Activated naive CD8-positive, alpha-beta T cell treated with anti-CD3 and anti-CD28 coated beads for 36 hours (primary cell): ENCODE data around the gene GOLT1A. TPM values are rescaled to one million over a fixed set of nuclear protein-coding genes. Genes with fewer than 3 reads are reported as not detected.
A peak's percentile ranks its signal among the peaks of the same experiment; 100 is the strongest.

ENCODE experiments used
- DNase-seq: peaks from one replicate; pipeline ENCODE4 v3.0.0; 2021
- H3K27ac Mint-ChIP-seq: one replicate; pipeline ENCODE4 v1.8.0; 2022; ENCODE audit warnings: mild to moderate bottlenecking, moderate library complexity, mixed read lengths
- H3K27me3 Mint-ChIP-seq: one replicate; pipeline ENCODE4 v1.8.0; 2022; ENCODE audit warnings: mild to moderate bottlenecking, mixed read lengths
- H3K36me3 Mint-ChIP-seq: one replicate; pipeline ENCODE4 v1.8.0; 2021; ENCODE audit warnings: mild to moderate bottlenecking, mixed read lengths
- H3K4me1 Mint-ChIP-seq: one replicate; pipeline ENCODE4 v1.8.0; 2021; ENCODE audit warnings: mixed read lengths
- H3K4me3 Mint-ChIP-seq: one replicate; pipeline ENCODE4 v1.8.0; 2022; ENCODE audit warnings: mild to moderate bottlenecking, moderate library complexity, mixed read lengths
- H3K9me3 Mint-ChIP-seq: one replicate; pipeline ENCODE4 v1.8.0; 2022; ENCODE audit warnings: mixed read lengths
- total RNA-seq, 2 experiments: library from RNA; stranded (reverse); gene quantifications; one replicate each; pipeline ENCODE4 v1.2.3, GENCODE V29; 2021

Gene GOLT1A
- total RNA-seq, 2 experiments from 2014 or later: 0.33 TPM; not detected in 1

- H3K27me3 Mint-ChIP-seq: no peaks in the 10 kb centered on the region
- H3K4me3 Mint-ChIP-seq: no peak overlapping the region
- no peak for DNase-seq
- no peaks in the 10 kb centered on the region for H3K9me3 Mint-ChIP-seq
- no peak overlapping the region for H3K27ac Mint-ChIP-seq
- no peaks in the 10 kb centered on the region for H3K36me3 Mint-ChIP-seq
- H3K4me1 Mint-ChIP-seq: peaks cover 4% of the 10 kb centered on the region
Observed at GRCh38 chr1:204216236-204216635, 2.4 kb upstream of the GOLT1A start.

- no peaks in the 10 kb centered on the region for H3K36me3 Mint-ChIP-seq
- no peak overlapping the region for H3K4me3 Mint-ChIP-seq
- H3K27me3 Mint-ChIP-seq: peaks cover 2% of the 10 kb centered on the region
- no peak overlapping the region for H3K27ac Mint-ChIP-seq
- peaks cover 4% of the 10 kb centered on the region for H3K4me1 Mint-ChIP-seq
- no peaks in the 10 kb centered on the region for H3K9me3 Mint-ChIP-seq
- DNase-seq: no peak
Observed at GRCh38 chr1:204212715-204213114, 1.1 kb downstream of the GOLT1A start.

- H3K4me1 Mint-ChIP-seq: peaks cover 4% of the 10 kb centered on the region
- H3K9me3 Mint-ChIP-seq: no peaks in the 10 kb centered on the region
- H3K36me3 Mint-ChIP-seq: no peaks in the 10 kb centered on the region
- no peak overlapping the region for H3K27ac Mint-ChIP-seq
- peaks cover 9% of the 10 kb centered on the region for H3K27me3 Mint-ChIP-seq
- DNase-seq: no peak
- no peak overlapping the region for H3K4me3 Mint-ChIP-seq
Observed at GRCh38 chr1:204211046-204211445, 2.7 kb downstream of the GOLT1A start.

GRCh38 chr1:204207136-204207616 lies 6.6 kb downstream of the GOLT1A start:
- Mint-ChIP-seq H3K4me3 (no peak overlapping the region), H3K9me3 (no peaks in the 10 kb centered on the region), H3K36me3 (no peaks in the 10 kb centered on the region), H3K4me1 (peaks cover 4% of the 10 kb centered on the region), H3K27ac (no peak overlapping the region), H3K27me3 (peaks cover 32% of the 10 kb centered on the region)
- peak; percentile 76 for DNase-seq

GRCh38 chr1:204206121-204206520 lies 7.7 kb downstream of the GOLT1A start:
- no peak overlapping the region for H3K27ac Mint-ChIP-seq
- H3K36me3 Mint-ChIP-seq: no peaks in the 10 kb centered on the region
- no peak for DNase-seq
- H3K4me3 Mint-ChIP-seq: no peak overlapping the region
- H3K4me1 Mint-ChIP-seq: peaks cover 4% of the 10 kb centered on the region
- H3K27me3 Mint-ChIP-seq: peaks cover 32% of the 10 kb centered on the region
- no peaks in the 10 kb centered on the region for H3K9me3 Mint-ChIP-seq

GRCh38 chr1:204205486-204205885 lies 8.3 kb downstream of the GOLT1A start:
- H3K27me3 Mint-ChIP-seq: peaks cover 32% of the 10 kb centered on the region
- H3K27ac Mint-ChIP-seq: no peak overlapping the region
- H3K9me3 Mint-ChIP-seq: no peaks in the 10 kb centered on the region
- DNase-seq: no peak
- H3K36me3 Mint-ChIP-seq: no peaks in the 10 kb centered on the region
- no peak overlapping the region for H3K4me3 Mint-ChIP-seq
- H3K4me1 Mint-ChIP-seq: peaks cover 4% of the 10 kb centered on the region

- H3K36me3 Mint-ChIP-seq: no peaks in the 10 kb centered on the region
- no peak overlapping the region for H3K4me3 Mint-ChIP-seq
- H3K27ac Mint-ChIP-seq: no peak overlapping the region
- no peak for DNase-seq
- H3K27me3 Mint-ChIP-seq: peaks cover 32% of the 10 kb centered on the region
- no peaks in the 10 kb centered on the region for H3K9me3 Mint-ChIP-seq
- peaks cover 4% of the 10 kb centered on the region for H3K4me1 Mint-ChIP-seq
Observed at GRCh38 chr1:204204944-204205343, 8.8 kb downstream of the GOLT1A start.

- DNase-seq: no peak
- H3K4me3 Mint-ChIP-seq: no peak overlapping the region
- H3K4me1 Mint-ChIP-seq: peaks cover 4% of the 10 kb centered on the region
- peaks cover 32% of the 10 kb centered on the region for H3K27me3 Mint-ChIP-seq
- no peak overlapping the region for H3K27ac Mint-ChIP-seq
- no peaks in the 10 kb centered on the region for H3K9me3 Mint-ChIP-seq
- no peaks in the 10 kb centered on the region for H3K36me3 Mint-ChIP-seq
Observed at GRCh38 chr1:204203206-204203767, 10.5 kb downstream of the GOLT1A start.

GRCh38 chr1:204202481-204202880 lies 11.3 kb downstream of the GOLT1A start:
- no peaks in the 10 kb centered on the region for H3K36me3 Mint-ChIP-seq
- H3K9me3 Mint-ChIP-seq: no peaks in the 10 kb centered on the region
- H3K27ac Mint-ChIP-seq: no peak overlapping the region
- H3K27me3 Mint-ChIP-seq: peaks cover 28% of the 10 kb centered on the region
- no peak for DNase-seq
- peaks cover 4% of the 10 kb centered on the region for H3K4me1 Mint-ChIP-seq
- H3K4me3 Mint-ChIP-seq: no peak overlapping the region

GRCh38 chr1:204201348-204202040 lies 12.3 kb downstream of the GOLT1A start:
- Mint-ChIP-seq H3K9me3 (no peaks in the 10 kb centered on the region), H3K4me1 (peaks cover 4% of the 10 kb centered on the region), H3K4me3 (no peak overlapping the region), H3K36me3 (no peaks in the 10 kb centered on the region), H3K27me3 (peaks cover 23% of the 10 kb centered on the region), H3K27ac (no peak overlapping the region)
- no peak for DNase-seq

- DNase-seq: no peak
Observed at GRCh38 chr1:204199579-204199978, 14.2 kb downstream of the GOLT1A start.

GRCh38 chr1:204198348-204199340 lies 15.1 kb downstream of the GOLT1A start:
- H3K4me1 Mint-ChIP-seq: peaks cover 4% of the 10 kb centered on the region
- H3K27me3 Mint-ChIP-seq: peaks cover 2% of the 10 kb centered on the region
- no peak overlapping the region for H3K27ac Mint-ChIP-seq
- no peaks in the 10 kb centered on the region for H3K36me3 Mint-ChIP-seq
- H3K9me3 Mint-ChIP-seq: no peaks in the 10 kb centered on the region
- DNase-seq: no peak
- H3K4me3 Mint-ChIP-seq: no peak overlapping the region

More at GRCh38 chr1:204199579-204199978, 14.2 kb downstream of the GOLT1A start:
- no peaks in the 10 kb centered on the region for H3K9me3 Mint-ChIP-seq
- no peak overlapping the region for H3K4me3 Mint-ChIP-seq
- H3K27ac Mint-ChIP-seq: no peak overlapping the region
- peaks cover 11% of the 10 kb centered on the region for H3K27me3 Mint-ChIP-seq
- peaks cover 2% of the 10 kb centered on the region for H3K4me1 Mint-ChIP-seq
- H3K36me3 Mint-ChIP-seq: no peaks in the 10 kb centered on the region

GRCh38 chr1:204197068-204197467 lies 16.7 kb downstream of the GOLT1A start:
- Mint-ChIP-seq H3K27ac (no peak overlapping the region), H3K27me3 (peaks cover 5% of the 10 kb centered on the region), H3K4me3 (no peak overlapping the region), H3K9me3 (no peaks in the 10 kb centered on the region), H3K36me3 (no peaks in the 10 kb centered on the region), H3K4me1 (peaks cover 4% of the 10 kb centered on the region)
- DNase-seq: no peak

GRCh38 chr1:204196068-204196795 lies 17.6 kb downstream of the GOLT1A start, which contains the start of gene KISS1:
Gene KISS1, minus strand, starts transcription at chr1:204196491. Its CDS starts 3,615 bp downstream, at chr1:204192876.
- no peak within 1 kb of the TSS for H3K4me3 Mint-ChIP-seq
- no peaks in the 10 kb centered on the region for H3K36me3 Mint-ChIP-seq
- peaks cover 8% of the 10 kb centered on the region for H3K27me3 Mint-ChIP-seq
- H3K4me1 Mint-ChIP-seq: peaks cover 4% of the 10 kb centered on the region
- no peak for DNase-seq
- no peak within 1 kb of the TSS for H3K27ac Mint-ChIP-seq
- no peaks in the 10 kb centered on the region for H3K9me3 Mint-ChIP-seq
